Stimulated activated memory B cell treated with anti-CD40 and anti-IgM and Interleukin-4, amounts not matched to agents 10 μg/mL and 1 μg/mL and 100 μg/mL, for 72 hours (primary cell): Measurements from ENCODE around the gene RAD52.
A peak's percentile ranks its signal among the peaks of the same experiment; 100 is the strongest.

Source experiments
- ATAC-seq: fragments of 150-1000 bp; cut with Tn5 transposase; 2 replicates; pipeline ENCODE4 v1.10.0; 2021
- H3K27ac Mint-ChIP-seq: one replicate; pipeline ENCODE4 v1.8.0; 2022; ENCODE audit warnings: mild to moderate bottlenecking, mixed read lengths
- H3K27me3 Mint-ChIP-seq: one replicate; pipeline ENCODE4 v1.8.0; 2022; ENCODE audit warnings: mixed read lengths
- H3K36me3 Mint-ChIP-seq: one replicate; pipeline ENCODE4 v1.8.0; 2022; ENCODE audit warnings: mixed read lengths
- H3K4me1 Mint-ChIP-seq: one replicate; pipeline ENCODE4 v1.8.0; 2022; ENCODE audit warnings: mixed read lengths
- H3K4me3 Mint-ChIP-seq: one replicate; pipeline ENCODE4 v1.8.0; 2022; ENCODE audit warnings: mild to moderate bottlenecking, moderate library complexity, mixed read lengths
- H3K9me3 Mint-ChIP-seq: one replicate; pipeline ENCODE4 v1.8.0; 2022; ENCODE audit warnings: mixed read lengths

Gene RAD52

DNA sequence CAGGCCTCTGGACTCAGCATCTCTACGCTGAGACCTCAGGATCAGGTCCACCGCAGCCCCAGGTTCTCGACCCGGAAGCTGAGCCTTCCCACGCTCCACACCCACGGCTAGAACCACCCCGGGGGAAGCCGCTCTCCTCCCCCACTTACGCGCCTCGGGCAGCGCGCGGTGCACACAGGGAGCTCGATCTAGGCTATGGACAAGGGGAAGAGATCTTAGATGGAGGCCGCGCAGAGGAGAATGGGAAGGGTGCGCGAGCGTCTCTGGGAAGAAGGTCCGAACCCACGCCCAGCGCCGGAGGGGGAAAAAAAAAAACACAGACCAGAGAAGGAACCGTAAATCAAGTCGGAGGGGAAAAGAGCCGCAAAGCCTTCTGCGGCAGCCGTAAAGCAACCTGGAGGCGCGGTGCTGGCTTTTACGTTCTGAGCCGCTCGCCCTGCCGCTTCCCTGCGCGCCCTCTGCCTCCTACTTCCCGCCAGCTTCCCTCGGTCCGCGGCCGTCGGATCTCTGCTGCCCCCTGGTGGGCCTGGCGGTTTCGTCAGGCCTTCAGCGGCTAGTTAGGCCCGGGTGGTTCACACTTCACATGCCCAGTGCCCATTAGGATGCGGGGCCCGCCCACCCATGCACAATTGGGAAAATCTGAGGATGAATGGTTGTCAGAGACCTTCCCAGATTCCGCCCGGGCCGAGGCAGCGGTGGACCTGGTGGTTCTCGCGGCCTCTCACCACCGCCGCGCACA, at the start of gene RAD52:
Gene RAD52 (minus strand): TSS at position 242 of the 739 bp plus-strand sequence. CDS start 16,636 bp downstream, outside the sequence.
- Mint-ChIP-seq H3K4me3 (peak within 1 kb of the TSS; percentile 85), H3K27ac (peak within 1 kb of the TSS; percentile 89), H3K4me1 (peaks cover 27% of the 10 kb centered on the region), H3K9me3 (no peaks in the 10 kb centered on the region), H3K27me3 (no peaks in the 10 kb centered on the region), H3K36me3 (peaks cover 6% of the 10 kb centered on the region)
- ATAC-seq: peak; percentile 96

DNA sequence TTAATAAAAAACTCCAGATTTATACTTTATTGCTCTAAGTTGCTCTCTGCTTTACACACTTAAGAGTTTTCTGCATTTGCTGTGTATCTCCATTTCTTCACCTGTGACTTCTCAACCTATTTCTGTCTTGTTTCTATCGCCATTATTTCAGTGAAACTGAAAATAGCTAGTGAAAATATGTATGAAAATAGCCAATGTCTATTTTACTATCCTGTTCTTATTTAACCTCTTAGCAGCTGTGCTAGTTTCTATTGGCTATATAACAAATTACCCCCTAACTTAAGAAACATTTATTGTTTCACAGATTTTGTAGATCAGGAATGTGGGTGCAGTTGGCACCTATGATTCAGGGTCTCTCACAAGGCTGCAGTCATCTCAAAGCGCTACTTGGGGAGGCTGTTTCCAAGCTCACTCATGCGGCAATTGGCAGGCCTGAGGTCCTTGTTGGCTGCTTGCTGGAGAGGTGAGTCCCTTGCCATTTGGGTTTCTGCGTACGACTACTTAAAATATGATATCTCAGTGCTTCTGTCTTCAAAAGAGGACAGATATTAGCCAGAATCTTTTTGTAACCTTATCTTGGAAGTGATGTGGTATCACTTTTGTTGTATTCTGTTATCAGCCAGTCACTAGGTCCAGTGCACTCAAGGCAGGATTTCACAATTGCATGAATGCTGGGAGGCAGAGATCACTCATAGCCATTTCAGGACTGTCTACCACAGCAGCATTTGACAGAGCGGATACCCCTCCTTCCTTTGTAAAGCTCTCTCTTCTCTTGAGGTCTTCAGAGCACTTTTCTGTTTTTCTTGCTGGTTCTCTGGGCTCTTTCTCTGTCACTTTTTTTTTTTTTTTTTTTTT, 48.8 kb upstream of the RAD52 start:
- Mint-ChIP-seq H3K27me3 (no peaks in the 10 kb centered on the region), H3K4me1 (peaks cover 38% of the 10 kb centered on the region), H3K36me3 (no peaks in the 10 kb centered on the region), H3K27ac (peak overlapping the region; percentile 12), H3K9me3 (no peaks in the 10 kb centered on the region), H3K4me3 (no peak overlapping the region)
- no peak for ATAC-seq

DNA sequence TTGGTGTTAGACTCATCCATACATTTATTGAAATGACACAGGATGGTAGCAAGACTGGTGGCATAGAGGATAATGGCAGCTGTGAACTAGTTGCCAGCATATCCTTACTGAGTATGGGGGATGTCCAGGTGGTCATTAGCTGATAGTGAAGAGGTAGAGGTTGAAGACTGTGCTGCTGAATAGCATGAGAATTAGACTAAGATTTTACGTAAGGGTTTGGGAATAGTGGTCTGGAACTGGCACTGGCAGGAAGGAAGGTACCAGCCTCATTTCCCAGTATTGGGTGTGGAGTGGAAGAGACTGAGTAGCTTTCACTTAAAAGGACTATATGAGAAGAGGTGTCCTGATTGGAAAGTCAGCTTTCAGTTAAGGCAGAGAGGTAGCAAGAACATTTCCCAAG, 48.0 kb upstream of the RAD52 start:
- no peaks in the 10 kb centered on the region for H3K9me3 Mint-ChIP-seq
- no peaks in the 10 kb centered on the region for H3K27me3 Mint-ChIP-seq
- H3K27ac Mint-ChIP-seq: no peak overlapping the region
- no peaks in the 10 kb centered on the region for H3K36me3 Mint-ChIP-seq
- ATAC-seq: no peak
- no peak overlapping the region for H3K4me3 Mint-ChIP-seq
- peaks cover 41% of the 10 kb centered on the region for H3K4me1 Mint-ChIP-seq

DNA sequence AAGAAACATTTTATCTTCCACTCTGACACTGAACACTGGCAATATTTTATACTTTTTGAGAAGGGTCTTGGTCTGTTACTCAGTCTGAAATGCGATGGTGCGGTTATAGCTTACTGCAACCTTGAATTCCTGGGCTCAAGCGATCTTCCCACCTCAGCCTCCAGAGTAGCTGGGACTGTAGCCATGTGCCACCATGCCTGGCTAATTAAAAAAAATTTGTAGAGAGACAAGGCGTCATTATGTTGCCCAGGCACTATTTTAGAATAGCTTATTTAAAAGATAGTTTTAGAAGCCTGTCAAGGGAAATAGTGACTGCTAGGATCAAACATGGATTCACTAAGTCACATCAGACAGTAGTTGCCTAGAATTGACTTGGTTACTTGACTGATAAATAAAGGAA, 47.4 kb upstream of the RAD52 start:
- H3K27me3 Mint-ChIP-seq: no peaks in the 10 kb centered on the region
- no peaks in the 10 kb centered on the region for H3K36me3 Mint-ChIP-seq
- no peak overlapping the region for H3K4me3 Mint-ChIP-seq
- no peak for ATAC-seq
- peaks cover 46% of the 10 kb centered on the region for H3K4me1 Mint-ChIP-seq
- H3K9me3 Mint-ChIP-seq: no peaks in the 10 kb centered on the region
- H3K27ac Mint-ChIP-seq: no peak overlapping the region

- Mint-ChIP-seq H3K27me3 (no peaks in the 10 kb centered on the region), H3K4me1 (peaks cover 38% of the 10 kb centered on the region), H3K36me3 (no peaks in the 10 kb centered on the region)
These were observed 43.2 kb upstream of the RAD52 start for GRCh38 chr12:992647-993046.

DNA sequence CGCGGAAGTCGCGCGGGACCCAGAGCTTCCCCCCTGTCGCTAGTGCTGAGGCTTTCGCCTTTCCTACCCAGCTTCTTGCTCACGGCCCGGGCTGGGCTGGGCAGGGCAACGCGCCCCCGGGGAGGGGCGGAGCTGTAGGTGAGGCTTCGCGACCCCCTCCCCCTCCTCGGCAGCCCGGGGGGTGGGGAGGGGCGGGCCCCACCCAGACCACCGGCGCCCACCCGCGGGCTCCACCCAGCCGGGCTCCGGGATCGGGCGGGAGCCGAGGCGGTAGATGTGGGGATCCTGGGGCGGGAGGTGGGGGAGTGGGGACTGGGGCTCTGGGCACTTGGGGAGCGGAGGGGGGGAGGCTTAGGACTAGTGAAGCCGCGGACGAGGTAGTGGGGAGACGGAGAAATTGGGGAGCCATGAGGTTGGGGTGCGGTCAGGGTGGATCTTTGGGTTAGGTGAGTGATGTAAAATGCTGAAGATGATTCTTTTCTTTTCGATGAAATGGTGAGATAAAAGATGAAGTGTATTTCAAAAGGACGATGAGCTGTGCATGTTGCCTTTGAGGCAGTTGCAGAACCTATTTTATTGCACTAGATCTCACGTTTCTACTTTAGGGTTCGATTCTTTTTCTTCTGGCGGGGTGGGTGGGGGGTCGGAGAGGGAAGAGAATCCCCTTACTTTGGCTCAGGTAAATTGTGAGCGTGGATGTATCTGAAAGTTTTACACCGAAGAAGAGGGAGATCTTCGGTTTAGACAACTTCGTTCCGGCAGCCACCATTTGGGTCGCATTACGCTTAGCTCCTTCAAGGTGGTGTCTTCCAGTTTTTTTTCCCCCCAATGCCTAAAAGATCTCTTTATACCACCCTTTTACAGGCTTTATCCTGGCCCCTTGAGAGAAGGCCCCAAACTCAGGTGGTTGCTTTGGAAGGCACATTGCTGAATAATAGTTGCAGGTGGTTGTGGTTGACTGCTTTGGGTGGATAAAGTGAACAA, 42.1 kb upstream of the RAD52 start:
- H3K27ac Mint-ChIP-seq: peak overlapping the region; percentile 96
- H3K4me3 Mint-ChIP-seq: peak overlapping the region; percentile 84
- ATAC-seq: peak; percentile 81
- no peaks in the 10 kb centered on the region for H3K36me3 Mint-ChIP-seq
- H3K9me3 Mint-ChIP-seq: no peaks in the 10 kb centered on the region
- H3K4me1 Mint-ChIP-seq: peaks cover 28% of the 10 kb centered on the region
- H3K27me3 Mint-ChIP-seq: no peaks in the 10 kb centered on the region

More at GRCh38 chr12:992647-993046, 43.2 kb upstream of the RAD52 start:
- no peak for ATAC-seq
- Mint-ChIP-seq H3K27ac (no peak overlapping the region), H3K9me3 (no peaks in the 10 kb centered on the region), H3K4me3 (no peak overlapping the region)

- Mint-ChIP-seq H3K4me1 (peaks cover 26% of the 10 kb centered on the region), H3K36me3 (no peaks in the 10 kb centered on the region), H3K27ac (peak within 1 kb of the TSS; percentile 96)
These were observed 41.3 kb upstream of the RAD52 start, which contains the start of gene ERC1 for GRCh38 chr12:990661-991349. Gene ERC1 (plus strand): TSS chr12:991223. CDS start chr12:1027904, 36,681 bp downstream.

GRCh38 chr12:989751-990660, 40.5 kb upstream of the RAD52 start:
- Mint-ChIP-seq H3K27me3 (no peaks in the 10 kb centered on the region), H3K9me3 (no peaks in the 10 kb centered on the region), H3K4me3 (peak overlapping the region; percentile 84), H3K4me1 (peaks cover 18% of the 10 kb centered on the region), H3K27ac (peak overlapping the region; percentile 96), H3K36me3 (no peaks in the 10 kb centered on the region)
- peak; percentile 44 for ATAC-seq

More at GRCh38 chr12:990661-991349, 41.3 kb upstream of the RAD52 start, which contains the start of gene ERC1:
- peak within 1 kb of the TSS; percentile 84 for H3K4me3 Mint-ChIP-seq
- no peaks in the 10 kb centered on the region for H3K27me3 Mint-ChIP-seq
- H3K9me3 Mint-ChIP-seq: no peaks in the 10 kb centered on the region
- ATAC-seq: peak; percentile 95

DNA sequence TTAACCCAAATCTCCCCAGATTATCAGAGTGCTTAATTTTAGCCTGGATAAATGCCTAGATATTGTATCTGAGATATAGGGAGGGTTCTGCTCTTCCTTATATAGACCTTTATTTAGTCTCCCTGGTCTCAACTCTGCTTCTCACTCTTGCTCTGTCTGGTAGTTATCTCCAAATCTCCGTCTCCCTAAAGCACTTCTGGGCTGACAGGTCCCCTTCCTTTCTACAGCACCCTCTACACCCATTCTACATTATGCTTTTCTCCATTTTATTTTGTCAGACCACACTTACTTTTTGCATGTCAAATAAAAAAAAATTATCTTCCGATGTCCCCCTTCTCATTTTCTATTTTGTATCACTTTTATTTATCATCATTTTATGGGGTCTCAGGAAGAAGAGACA, 39.6 kb upstream of the RAD52 start:
- Mint-ChIP-seq H3K4me1 (peaks cover 15% of the 10 kb centered on the region), H3K27me3 (no peaks in the 10 kb centered on the region), H3K27ac (no peak overlapping the region), H3K4me3 (no peak overlapping the region), H3K36me3 (no peaks in the 10 kb centered on the region), H3K9me3 (no peaks in the 10 kb centered on the region)
- no peak for ATAC-seq

DNA sequence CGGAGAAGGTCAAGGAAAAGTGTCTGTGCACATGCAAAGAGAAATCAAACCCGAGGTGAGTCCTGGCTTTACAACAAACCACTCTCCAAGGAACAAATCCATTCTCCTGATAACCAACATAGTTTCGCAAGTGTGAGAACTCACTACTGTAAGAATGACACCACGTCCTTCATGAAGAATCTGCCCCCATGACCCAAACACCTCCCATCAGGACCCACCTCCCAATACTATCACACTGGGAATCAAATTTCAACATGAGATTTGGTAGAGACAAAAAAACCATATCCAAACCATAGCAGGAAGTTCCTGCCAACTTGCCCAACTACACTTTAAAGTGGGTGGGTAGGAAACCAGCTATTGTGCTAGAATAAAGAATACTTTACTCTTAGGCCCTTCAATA, 39.2 kb upstream of the RAD52 start:
- Mint-ChIP-seq H3K9me3 (no peaks in the 10 kb centered on the region), H3K4me1 (peaks cover 15% of the 10 kb centered on the region), H3K27me3 (no peaks in the 10 kb centered on the region), H3K27ac (no peak overlapping the region), H3K4me3 (no peak overlapping the region), H3K36me3 (no peaks in the 10 kb centered on the region)
- no peak for ATAC-seq

DNA sequence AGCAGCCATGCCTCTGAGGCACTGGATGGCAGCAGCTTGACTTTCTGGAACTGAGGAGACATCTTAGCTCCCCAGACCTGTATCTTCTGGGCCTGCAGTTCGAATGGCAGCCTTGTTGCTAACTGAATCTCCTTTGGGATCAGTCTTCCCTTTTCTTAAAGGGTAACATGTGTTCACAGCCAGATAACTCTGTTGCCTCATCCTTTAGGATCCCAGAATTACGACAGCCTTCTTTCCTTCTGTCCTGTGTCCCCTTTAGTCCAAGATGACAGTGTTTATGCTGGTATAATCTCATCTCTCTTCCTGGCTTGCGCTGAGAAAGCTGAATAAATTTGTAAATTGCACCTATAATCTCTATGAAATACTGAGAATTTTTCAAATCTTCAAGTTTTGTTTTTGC, 32.5 kb upstream of the RAD52 start:
- H3K4me3 Mint-ChIP-seq: no peak overlapping the region
- no peaks in the 10 kb centered on the region for H3K27me3 Mint-ChIP-seq
- H3K27ac Mint-ChIP-seq: no peak overlapping the region
- H3K4me1 Mint-ChIP-seq: peaks cover 7% of the 10 kb centered on the region
- no peaks in the 10 kb centered on the region for H3K36me3 Mint-ChIP-seq
- ATAC-seq: no peak
- H3K9me3 Mint-ChIP-seq: no peaks in the 10 kb centered on the region

GRCh38 chr12:981176-981828, 31.8 kb upstream of the RAD52 start:
- no peak for ATAC-seq
- Mint-ChIP-seq H3K4me1 (peaks cover 7% of the 10 kb centered on the region), H3K36me3 (no peaks in the 10 kb centered on the region), H3K4me3 (no peak overlapping the region), H3K9me3 (no peaks in the 10 kb centered on the region), H3K27me3 (no peaks in the 10 kb centered on the region), H3K27ac (no peak overlapping the region)

GRCh38 chr12:979349-979748, 29.9 kb upstream of the RAD52 start:
- Mint-ChIP-seq H3K36me3 (no peaks in the 10 kb centered on the region), H3K27ac (no peak overlapping the region), H3K4me3 (no peak overlapping the region), H3K4me1 (peaks cover 7% of the 10 kb centered on the region), H3K27me3 (no peaks in the 10 kb centered on the region), H3K9me3 (no peaks in the 10 kb centered on the region)
- no peak for ATAC-seq
